T follicular helper cell (primary cell): ENCODE measurements around the gene PRIMPOL.
"Not testable (repeated sequence)": the region's sequence is repeated elsewhere in the genome, so short reads cannot be mapped to it uniquely, and the experiment has no call there.

Source experiments
- DNase-seq: peaks from one replicate; pipeline ENCODE4 v3.0.0-alpha.2; 2020; ENCODE audit warnings: low read depth

Gene PRIMPOL

GRCh38 chr4:184636897-184637296, 12.6 kb upstream of the PRIMPOL start:
- no peak for DNase-seq

- no peak for DNase-seq
Observed at GRCh38 chr4:184641022-184641421, 8.5 kb upstream of the PRIMPOL start.

GRCh38 chr4:184641451-184641850, 8.1 kb upstream of the PRIMPOL start:
- DNase-seq: no peak

- DNase-seq: no peak
Observed at GRCh38 chr4:184643731-184644130, 5.8 kb upstream of the PRIMPOL start.

DNA sequence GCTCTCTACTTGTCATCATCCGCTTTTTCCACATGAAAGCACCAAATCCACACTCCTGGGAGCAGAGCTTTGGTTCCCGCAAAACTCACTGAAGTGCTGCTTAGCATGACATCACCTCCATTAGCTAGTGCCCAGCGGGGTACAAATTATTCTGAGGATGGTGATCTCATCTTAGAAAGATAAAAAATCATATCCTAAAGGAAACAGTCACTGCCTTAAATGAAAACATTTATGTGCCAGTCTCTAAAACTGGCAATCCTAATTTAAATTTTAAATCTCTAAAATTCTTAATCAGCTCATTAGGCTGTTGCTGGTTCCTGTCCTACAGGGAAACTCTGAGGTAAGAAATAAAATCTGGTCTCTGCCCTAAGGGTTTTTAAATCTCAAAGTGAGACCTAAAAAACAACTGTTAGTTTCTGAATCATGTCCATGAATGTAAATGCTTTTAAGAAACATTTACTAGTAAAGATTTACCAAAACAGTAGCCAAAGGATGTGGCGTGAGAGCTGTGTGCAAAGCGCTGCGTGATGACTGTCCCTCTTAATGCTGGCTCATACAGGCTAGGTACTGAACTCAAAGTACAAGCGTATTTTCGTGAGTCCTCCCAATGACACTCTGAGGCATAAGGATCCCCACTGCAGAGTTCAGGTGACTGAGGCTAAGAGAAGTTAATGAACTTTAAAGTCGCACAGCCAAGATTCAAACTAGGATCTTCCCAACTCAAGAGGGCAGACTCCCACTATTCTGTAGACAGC, 4.8 kb upstream of the PRIMPOL start:
- no peak for DNase-seq

DNA sequence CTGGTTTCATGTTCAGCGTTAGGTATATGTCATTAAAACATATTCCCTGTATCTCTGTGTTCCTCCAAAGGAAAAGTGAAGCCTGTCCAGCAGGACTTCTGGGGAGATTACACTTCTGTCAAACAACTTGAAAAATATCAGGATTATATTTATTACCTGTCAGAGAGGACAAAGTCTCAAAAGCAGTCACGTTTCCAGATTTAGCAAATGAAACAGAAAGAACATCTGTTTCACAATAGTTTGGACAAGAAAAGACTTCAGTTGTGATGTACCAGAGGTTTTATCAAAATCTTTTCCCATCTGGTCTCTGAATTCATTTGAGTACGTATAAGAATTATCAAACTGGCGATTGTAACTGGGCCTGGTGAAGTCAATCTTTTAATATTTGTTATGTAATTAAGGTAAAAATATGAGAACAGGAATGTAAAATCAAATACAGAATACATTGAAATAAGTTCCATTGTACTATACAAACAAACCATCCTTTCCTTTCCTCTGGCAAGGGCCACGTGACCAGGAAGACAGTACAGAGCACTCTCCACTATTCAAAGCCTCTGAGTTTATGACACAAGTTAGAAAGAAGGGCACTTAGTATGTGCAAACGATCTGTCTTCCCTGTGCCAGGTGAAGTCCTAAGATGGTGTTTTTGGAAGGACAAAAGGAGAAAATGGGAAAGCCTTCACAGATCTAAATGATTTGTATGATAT, 3.5 kb upstream of the PRIMPOL start:
- DNase-seq: no peak

GRCh38 chr4:184647266-184648053, 2.1 kb upstream of the PRIMPOL start:
- DNase-seq: no peak

GRCh38 chr4:184648054-184648312, 1.6 kb upstream of the PRIMPOL start:
- no peak for DNase-seq

DNA sequence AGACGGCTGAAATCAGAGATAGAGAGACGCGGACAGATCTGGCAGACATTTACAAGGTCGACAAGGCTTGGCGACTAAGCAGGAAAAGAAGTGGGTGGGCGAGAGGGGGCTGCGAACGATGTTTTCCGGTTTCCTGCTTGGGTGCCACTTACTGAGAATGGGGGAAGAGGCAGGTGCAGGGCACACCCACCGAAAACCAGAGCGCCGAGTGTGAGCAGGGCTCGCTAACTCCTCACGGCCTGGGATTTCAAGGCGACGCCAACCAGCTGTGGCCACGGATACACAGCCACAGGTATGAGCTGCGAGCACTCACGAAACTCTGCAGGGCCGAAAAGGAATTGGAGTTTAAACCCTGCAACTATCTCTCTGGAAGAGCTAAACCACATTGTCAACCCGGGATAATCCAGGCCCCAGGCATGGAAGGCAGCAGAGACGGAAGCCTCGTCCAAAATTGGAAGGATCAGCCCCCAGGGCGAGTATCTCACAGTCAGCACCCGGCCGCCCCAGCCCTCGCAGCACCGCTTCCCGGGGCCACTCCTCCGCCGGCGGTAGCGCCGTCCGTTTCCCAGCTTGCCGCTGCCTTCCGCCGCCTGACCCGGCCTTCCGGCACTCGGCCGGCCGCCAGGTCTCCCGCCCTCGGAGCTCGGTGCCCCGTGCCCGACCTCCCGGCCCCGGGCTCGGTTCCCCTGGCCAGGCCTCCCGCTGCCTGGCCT, 1.1 kb upstream of the PRIMPOL start:
- peak; percentile 32 for DNase-seq

- no peak for DNase-seq
Observed at GRCh38 chr4:184649971-184650855, 675 bp downstream of the PRIMPOL start.

GRCh38 chr4:184651899-184652298, 2.4 kb downstream of the PRIMPOL start:
- DNase-seq: no peak

GRCh38 chr4:184652681-184653080, 3.1 kb downstream of the PRIMPOL start:
- not testable (repeated sequence) for DNase-seq

DNA sequence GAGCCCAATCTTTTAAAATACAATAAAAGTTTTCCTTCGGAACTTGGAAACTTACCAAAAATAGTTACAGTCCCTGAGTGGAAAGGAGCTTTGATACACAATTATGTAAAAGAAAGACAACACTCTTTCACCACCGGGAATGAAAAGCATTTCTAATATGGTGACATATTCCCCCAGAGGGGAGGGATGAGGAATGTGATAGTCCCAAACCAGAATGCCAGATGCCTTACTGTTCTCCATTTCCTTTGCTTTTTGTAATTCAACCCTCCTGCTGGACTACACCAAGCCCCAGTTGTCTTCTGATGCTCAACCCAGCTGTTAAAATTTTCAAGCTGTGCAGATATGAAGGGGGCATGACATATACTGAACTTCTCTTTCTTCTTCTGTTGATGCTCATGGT, 4.1 kb downstream of the PRIMPOL start:
- no peak for DNase-seq

DNA sequence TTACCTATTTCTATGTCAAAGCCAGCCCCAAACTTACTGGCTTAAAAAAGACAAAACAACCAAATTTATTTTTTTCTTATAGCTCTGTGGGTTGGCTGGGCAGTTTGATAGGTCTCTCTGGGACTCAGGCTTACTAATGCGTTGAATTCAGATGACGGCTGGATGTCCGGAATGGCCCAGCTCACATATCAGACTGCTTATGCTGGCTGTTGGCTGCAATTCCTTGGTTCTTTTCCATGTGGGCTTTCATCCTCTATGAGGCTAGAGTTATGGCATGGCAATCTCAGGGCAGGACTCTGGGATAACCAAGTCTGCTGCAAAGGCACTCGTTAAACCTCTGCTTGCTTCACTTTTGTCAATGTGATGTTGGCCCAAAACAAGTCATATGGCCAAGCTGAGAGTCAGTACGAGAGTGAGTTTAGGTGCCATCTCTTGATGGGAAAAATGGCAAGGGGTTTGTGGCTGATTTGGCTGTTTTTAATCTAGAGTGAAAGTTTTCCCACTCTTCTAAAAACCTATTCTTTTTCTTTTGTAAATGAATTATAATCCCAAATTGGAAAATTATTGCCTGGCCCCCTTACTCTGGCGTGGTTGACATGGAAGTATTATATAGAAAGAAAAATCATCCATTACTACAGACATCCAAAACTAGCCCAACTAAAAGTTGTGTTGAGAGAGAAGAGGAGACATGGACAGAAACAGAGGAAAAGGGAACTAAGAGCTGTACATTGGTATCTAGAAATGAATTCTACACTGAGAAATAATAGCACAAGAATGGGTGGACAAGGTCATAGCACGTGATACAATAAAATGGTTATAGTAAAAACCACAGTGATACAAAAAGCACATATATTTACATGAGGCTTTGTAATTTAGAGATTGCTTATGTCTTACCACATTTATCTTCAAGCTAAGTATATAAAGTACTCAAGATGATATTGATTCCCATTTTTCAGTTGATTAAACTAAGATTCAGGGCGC, 6.6 kb downstream of the PRIMPOL start:
- no peak for DNase-seq

DNA sequence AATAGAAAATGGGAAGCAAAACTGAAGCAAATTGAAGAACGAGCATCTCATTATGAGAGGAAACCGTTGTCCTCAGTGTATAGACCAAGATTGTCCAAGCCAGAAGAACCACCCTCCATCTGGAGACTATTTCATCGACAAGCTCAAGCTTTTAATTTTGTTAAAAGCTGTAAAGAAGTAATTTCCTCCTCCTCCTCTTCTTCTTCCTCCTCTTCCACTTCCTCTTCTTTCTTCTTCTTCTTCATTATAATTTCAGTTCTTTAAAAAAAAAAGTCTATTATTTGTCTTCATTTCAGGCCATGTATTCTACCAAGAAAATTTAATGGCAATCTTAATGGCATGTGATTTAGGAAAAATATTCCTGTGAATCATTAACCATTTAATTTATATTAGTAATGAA, 7.6 kb downstream of the PRIMPOL start:
- DNase-seq: no peak

- not testable (repeated sequence) for DNase-seq
Observed at GRCh38 chr4:184657820-184658219, 8.3 kb downstream of the PRIMPOL start.

- no peak for DNase-seq
Observed at GRCh38 chr4:184660978-184661377, 11.4 kb downstream of the PRIMPOL start.

- no peak for DNase-seq
Observed at GRCh38 chr4:184662236-184662635, 12.7 kb downstream of the PRIMPOL start.

DNA sequence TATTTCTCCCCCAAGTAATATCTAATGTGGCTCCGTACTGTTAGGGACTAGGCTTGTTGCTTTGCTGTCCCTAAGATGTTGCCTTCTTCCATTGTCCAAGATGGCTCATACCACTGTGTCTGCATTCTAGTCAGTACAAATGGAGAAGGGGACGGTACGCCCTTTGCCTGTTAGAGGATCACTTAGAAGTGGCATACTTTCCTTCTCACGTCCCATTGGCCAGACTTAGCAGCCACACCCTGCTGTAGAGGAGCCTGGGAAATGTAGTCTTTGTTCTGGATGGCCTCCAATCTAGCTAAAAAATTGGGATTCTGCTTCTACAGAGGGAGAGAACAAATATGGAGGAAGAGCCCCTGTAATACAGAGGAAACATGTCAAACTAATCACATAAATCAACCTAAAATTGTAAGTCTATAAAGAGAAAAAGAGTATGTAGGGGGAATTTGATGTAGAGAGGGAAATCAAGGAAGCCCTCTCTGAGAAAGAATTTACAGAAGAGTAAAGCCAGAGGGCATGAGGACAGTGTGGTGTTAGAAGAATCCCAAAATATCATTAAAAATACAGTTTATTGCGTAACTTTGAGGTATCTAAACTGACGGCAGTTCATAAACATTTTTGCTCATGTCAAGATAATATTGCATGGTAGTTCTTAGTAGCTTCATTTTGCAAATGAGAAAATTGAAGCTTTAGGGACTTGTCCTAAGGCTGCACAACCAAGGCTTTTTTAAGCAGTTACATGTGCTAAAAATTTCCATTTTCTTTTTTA, 15.1 kb downstream of the PRIMPOL start:
- no peak for DNase-seq
